NCI-H1694 treated with DMSO at 0.1 percent for 48 hours (cell line): ENCODE measurements around the gene STK24.
"Not testable (repeated sequence)": the region's sequence is repeated elsewhere in the genome, so short reads cannot be mapped to it uniquely, and the experiment has no call there.

Experiments
- DNase-seq: peaks from one replicate; lab custom pipeline; 2025; lab: John Stamatoyannopoulos, UW

STK24 gene

DNA sequence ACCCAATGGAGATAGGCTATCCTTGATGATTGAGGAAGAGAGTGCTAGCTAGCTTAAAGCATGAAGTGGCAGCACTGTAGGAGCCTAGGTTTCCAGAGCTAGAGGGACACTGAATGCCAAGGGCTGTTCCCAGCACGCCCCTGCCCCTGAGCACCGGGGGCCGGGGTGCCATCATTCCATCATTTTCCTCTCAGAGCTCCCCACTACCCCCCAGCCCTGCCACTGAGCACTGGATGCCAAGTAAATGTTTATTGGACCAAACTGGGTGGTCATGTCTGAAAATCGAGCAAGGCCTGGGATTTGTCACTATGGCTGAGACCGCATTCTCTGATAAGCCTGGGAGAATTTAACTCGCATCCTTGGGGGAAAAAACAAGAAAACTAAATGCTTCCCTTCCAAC lies 142.8 kb downstream of the STK24 start:
- no peak for DNase-seq

GRCh38 chr13:98433654-98434053 lies 143.3 kb downstream of the STK24 start:
- DNase-seq: no peak

DNA sequence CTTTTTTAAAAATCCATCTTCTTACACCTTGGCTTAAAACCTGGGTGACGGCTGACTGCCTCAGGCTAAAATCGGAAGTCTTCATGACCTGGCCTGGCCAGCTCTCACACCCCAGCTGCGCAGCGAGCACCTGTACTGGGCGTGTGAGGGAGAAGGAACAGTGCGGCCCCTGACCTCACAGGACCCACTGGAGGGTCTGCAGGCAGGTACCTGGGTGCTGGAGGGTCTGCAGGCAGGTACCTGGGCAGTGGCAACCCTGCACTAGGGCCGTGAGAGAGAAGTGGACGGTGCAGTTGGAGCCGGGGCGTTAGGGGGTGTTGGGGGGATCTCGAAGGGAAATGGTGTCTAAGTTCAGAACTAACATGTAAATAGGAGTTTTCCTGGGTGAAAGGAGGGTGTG lies 144.3 kb downstream of the STK24 start:
- no peak for DNase-seq

DNA sequence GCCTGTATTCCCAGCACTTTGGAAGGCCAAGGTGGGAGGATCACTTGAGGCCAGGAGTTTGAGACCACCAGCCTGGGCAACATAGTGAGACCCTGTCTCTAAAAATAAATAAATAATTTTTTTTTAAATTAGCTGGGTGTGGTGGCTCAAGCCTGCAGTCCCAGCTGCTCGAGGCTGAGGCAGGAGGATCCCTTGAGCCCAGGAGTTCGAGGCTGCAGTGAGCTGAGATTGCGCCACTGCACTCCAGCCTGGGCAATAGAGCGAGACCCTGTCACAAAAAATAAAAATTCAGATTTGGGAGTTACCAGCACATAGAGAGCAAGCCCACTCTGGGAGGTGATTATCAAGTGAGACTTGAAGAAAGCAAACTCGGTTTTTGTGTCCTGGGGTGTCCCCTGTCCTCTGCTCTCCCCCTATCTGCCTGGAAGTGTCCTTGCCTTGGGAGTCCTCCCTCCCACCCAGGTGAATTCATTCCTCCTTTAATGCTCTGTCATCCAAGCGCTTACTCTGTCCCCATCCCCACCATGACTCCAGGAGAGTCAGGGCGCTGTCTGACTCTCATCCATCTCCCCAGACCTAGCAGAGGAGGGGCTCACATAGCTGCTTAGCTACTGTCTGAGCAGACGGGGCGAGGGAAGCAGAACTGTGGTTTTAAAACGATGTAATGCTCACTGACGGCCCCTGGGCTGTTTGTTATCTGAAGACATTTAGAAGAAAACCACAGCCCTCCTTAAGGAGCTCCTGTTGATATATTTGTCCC lies 146.8 kb downstream of the STK24 start:
- DNase-seq: no peak

DNA sequence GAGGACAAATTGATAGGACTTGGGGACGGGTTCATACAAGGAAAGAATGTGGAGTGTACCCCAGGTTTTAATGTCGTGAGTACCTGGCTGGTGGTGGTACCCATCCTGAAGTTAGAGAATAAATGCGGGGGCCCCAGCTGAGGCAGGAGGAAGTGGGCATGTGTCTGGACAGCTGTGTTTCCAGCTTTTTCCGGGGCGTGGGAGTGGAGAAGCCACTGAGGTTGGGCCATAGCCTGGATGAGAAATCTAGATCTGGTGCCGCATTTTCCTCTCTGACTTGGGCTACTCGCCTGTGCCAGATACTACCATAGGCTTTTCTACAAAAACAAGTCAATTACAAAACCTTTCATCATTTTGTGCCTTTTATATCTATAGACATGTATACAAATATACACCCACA lies 147.4 kb downstream of the STK24 start:
- DNase-seq: no peak

- no peak for DNase-seq
These were observed 147.8 kb downstream of the STK24 start for GRCh38 chr13:98429081-98429480.

DNA sequence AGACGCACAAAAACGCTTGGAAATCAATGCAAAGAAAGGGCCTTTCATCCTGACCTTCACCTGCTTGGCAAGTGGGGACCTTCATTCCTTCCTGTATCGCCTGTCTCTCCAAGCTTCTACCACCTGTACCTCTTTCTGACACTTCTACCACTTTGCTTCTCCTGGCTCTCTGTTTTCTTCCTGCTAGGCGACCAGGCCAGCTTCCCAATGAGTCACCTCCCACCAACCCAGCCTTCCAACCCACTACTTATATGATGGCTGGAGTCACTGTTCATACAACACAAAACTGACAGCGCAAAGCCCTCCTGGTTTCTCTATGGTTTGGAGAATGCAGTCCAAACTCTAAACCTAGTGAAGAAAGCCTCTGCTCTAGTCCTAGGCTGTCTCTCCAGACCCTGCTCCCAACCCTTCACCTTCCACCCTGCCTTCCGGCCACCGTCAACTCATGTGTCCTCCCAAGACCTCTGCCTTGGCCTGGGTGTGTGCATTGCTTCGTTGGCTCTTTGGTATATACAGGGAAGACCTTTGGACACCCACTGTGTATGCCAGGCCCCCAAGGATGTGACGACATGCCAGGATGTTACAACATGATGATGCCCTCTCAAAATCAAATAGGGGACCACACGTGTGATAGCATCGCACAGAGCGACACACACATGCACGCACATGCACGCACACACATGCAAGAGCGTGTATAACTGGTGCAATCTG lies 148.5 kb downstream of the STK24 start:
- DNase-seq: no peak

DNA sequence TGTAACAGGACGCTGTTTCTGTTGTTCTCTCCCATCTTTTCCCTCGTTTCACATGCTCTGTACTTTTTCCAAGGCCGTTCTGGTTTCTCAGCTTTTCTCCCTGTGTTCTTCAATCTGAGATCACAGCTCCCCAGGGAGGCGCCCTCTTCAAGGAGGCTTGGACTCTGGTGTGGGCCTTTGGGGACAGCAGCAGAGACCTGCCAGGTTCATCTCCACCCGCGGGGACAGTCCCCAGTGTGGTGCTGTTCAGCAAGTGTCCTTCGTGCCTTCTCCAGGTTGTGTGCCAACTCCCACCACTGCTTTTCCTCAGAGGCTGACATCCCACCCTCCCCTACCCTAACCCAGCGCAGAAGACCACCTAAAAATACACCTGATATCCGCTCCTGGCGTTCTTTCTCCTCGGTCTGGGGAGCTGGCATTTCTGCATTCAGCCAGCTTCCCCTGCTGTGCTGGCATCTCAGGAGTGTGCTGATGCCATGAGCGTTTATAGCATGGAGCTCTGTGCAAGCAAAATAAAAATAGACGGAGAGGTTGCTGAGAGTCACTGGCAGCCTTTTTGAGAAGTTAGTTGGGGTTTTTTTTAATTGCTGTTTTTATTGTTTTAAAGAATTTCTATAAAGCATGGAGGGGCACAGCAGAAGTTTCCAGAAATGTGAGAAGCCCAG lies 149.4 kb downstream of the STK24 start:
- DNase-seq: no peak

DNA sequence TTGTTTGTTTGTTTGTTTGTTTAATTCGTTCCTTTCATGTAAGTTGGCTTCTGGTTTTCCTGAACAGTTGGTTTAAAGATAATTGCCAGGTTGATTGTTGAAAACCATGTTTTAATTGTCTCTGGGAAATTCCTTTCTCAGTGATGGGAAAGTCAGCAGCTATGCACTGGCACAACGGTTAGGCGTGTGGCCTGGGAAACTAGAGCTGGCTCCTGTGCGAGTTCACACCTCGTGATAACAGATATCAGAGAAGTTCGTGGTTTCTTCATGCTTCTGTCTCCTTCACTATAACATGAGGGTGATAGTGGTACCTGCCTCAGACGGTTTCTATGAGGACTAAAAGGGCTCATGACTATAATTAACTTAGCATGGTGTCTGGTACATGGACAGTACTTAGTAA lies 153.5 kb downstream of the STK24 start:
- no peak for DNase-seq

- no peak for DNase-seq
These were observed 154.9 kb downstream of the STK24 start for GRCh38 chr13:98422046-98422445.

GRCh38 chr13:98420554-98421175 lies 156.2 kb downstream of the STK24 start:
- no peak for DNase-seq

DNA sequence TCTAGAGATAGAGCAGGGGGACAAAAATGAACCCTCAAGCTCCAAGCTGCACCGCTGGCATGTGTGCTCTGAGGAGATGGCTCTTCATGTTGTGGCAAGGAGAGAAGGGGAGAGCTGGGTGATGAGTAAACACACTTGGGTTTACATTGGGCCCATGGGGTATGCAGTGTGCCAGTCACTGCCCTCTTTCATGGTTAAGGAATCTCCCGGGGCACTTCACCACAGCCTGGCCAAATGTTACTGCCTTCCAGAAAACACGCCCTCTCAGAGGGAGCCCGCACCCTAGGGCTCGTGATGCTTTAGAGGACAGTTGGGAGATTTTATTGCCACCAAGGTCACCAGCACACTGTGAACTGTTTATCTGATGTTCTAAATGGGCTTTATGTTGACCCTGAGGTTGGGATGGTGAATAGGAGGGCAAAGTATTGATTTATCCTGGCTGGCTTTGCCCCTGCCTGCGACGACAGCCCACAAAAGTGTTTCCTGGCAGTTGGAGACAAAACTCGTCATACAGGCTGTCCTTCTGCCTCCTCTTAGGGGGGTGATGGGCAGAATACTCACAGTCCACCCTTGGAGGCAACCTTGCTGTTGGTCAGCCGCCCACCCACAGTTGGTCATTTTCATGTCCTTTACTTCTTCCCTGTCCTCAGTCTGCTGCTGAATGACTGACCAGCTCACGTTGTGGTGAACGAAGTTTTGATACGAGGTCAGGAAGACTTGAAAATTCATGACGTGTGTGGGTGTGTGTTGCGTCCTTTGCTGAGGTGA lies 156.9 kb downstream of the STK24 start:
- DNase-seq: no peak

DNA sequence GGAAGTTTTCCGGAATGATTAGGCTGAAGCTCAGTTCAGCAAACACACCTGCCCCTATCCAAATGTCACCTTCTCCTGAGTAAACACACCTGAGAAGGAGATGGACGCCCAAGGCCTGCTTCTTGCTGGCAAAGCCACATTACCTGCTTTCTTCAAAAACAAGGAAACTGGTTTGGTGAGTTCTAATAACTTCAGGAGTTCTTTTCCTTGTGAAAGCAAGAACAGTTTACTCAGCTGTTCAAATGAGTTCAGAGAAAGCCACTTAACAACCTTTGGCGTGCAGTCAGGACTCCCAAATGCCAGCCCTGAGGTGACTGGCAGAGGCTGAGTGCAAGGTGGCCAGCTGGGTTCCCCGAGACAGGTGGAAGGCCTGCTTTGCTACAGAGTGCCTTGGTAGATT lies 160.5 kb downstream of the STK24 start:
- DNase-seq: no peak

GRCh38 chr13:98415326-98416070 lies 161.4 kb downstream of the STK24 start:
- no peak for DNase-seq

DNA sequence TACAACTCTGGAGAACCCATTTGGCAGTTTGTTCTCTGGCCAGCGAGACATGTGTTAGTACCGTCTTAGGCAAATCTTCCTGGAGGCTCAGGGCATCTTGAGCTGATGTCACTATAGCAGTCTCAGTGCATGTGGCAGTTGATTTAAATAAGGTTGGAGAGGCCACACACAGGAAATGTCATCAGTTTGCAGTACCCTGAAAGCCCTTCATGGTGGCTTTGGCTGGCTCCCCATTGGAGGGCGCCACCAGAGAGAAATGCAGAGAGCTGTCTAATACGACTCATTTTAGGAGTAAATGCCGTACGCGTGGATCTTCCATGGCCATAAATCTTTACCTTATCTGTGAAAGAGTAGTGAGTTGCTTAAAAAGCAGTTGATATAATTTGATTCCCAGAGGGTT lies 163.1 kb downstream of the STK24 start:
- no peak for DNase-seq

GRCh38 chr13:98413278-98413677 lies 163.6 kb downstream of the STK24 start:
- not testable (repeated sequence) for DNase-seq

GRCh38 chr13:98411617-98412265 lies 165.2 kb downstream of the STK24 start:
- no peak for DNase-seq

DNA sequence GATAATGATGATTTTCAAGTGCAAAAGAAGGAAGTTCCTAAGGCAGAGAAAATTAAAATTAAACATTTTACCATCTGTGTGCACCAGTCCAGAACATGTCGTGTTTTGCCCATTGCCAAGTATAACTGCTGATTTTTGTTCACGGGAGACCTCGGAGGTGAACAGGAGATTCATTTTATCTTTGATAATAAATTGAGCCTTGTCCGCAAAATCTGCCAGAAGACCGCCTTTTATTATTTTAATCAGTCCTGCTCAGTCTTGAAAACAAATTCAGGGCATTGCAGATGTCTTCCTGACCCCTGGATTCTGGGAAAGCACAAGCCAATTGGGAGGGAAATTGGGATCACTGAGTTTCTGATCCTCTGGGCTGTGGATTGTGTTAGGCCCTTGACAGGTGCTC lies 165.9 kb downstream of the STK24 start:
- DNase-seq: no peak

GRCh38 chr13:98410612-98411011 lies 166.3 kb downstream of the STK24 start:
- no peak for DNase-seq

DNA sequence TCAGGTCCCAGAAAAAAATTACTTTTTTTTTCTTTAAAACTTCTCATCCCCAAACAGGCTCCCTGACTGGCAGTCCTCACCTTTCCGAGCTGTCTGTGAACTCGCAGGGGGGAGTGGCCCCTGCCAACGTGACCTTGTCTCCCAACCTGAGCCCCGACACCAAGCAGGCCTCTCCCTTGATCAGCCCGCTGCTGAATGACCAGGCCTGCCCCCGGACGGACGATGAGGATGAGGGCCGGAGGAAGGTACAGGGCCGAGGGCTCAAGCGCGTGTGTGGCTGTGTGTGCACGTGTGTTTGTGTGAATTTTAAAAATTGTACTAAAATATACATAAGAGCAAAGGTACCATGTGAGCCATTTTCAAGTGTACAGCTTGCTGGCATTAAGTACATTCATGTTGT lies 167.6 kb downstream of the STK24 start:
- no peak for DNase-seq

GRCh38 chr13:98407575-98407974 lies 169.3 kb downstream of the STK24 start:
- DNase-seq: no peak
